Esophagus squamous epithelium (tissue), 4 donors: ENCODE results near the gene MYL9.

Experiments used
- POLR2A ChIP-seq, 4 donors: fragments of 450-650 bp; IDR thresholded peaks; one replicate each; pipeline ENCODE4 v1.6.1; 2017; ENCODE audit warnings: antibody characterized with exemption in 4 of 4, mild to moderate bottlenecking in 4 of 4, moderate library complexity in 3 of 4
- TF ChIP-seq, protein P1 (sequence below), 6 experiments: fragments of 450-650 bp in 4 of 6; fragments of 200-600 bp in 2 of 6; sonication (generic) in 2 of 6; IDR thresholded peaks; one replicate each; pipeline ENCODE4 v1.5.1; 2016 to 2019; ENCODE audit warnings: antibody characterized with exemption in 6 of 6, mild to moderate bottlenecking in 4 of 6, moderate library complexity in 4 of 6

DNA sequence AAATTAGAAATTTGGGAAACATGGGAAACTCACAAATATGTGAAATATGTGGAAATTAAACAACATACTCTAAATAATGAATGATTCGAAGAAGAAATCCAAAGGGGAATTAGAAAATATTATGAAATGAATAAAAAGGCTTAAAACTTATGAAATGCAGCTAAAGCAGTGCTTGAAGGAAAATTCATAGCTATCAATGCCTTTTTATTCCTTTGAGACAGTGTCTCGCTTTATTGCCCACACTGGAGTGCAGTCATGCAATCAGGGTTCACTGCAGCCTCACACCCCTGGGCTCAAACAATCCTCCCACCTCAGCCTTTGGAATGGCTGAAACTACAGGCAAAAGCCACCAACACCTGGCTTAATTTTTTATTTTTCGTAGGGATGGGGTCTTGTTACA, 24.2 kb downstream of the MYL9 start:
- TF ChIP-seq, protein P1, sequence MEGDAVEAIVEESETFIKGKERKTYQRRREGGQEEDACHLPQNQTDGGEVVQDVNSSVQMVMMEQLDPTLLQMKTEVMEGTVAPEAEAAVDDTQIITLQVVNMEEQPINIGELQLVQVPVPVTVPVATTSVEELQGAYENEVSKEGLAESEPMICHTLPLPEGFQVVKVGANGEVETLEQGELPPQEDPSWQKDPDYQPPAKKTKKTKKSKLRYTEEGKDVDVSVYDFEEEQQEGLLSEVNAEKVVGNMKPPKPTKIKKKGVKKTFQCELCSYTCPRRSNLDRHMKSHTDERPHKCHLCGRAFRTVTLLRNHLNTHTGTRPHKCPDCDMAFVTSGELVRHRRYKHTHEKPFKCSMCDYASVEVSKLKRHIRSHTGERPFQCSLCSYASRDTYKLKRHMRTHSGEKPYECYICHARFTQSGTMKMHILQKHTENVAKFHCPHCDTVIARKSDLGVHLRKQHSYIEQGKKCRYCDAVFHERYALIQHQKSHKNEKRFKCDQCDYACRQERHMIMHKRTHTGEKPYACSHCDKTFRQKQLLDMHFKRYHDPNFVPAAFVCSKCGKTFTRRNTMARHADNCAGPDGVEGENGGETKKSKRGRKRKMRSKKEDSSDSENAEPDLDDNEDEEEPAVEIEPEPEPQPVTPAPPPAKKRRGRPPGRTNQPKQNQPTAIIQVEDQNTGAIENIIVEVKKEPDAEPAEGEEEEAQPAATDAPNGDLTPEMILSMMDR (IDR thresholded peaks at IDR 0.05): no peak
- no peak for TF ChIP-seq POLR2A (IDR thresholded peaks at IDR 0.05)
